HFFc6 (cell line): Measurements from ENCODE around the gene PRKCH. TPM values are rescaled to one million over a fixed set of nuclear protein-coding genes. Genes with fewer than 3 reads are reported as not detected.

Source experiments
- DNase-seq: peaks from one replicate; pipeline ENCODE4 v3.0.0-alpha.2; 2018
- H3K27ac Mint-ChIP-seq: 2 replicates; pipeline ENCODE4 v1.8.0; 2020; ENCODE audit warnings: mild to moderate bottlenecking, mixed read lengths
- H3K27me3 Mint-ChIP-seq: 2 replicates; pipeline ENCODE4 v1.8.0; 2021; ENCODE audit warnings: mild to moderate bottlenecking, moderate library complexity, mixed read lengths; ENCODE audit not compliant: insufficient read depth
- H3K36me3 Mint-ChIP-seq: 2 replicates; pipeline ENCODE4 v1.8.0; 2021; ENCODE audit warnings: low read depth, mixed read lengths
- H3K4me1 Mint-ChIP-seq: 2 replicates; pipeline ENCODE4 v1.8.0; 2020; ENCODE audit warnings: low read depth, mixed read lengths
- H3K4me3 Mint-ChIP-seq: 2 replicates; pipeline ENCODE4 v1.8.0; 2020; ENCODE audit warnings: mild to moderate bottlenecking, moderate library complexity, mixed read lengths
- H3K9me3 Mint-ChIP-seq: 2 replicates; pipeline ENCODE4 v1.8.0; 2020; ENCODE audit warnings: mild to moderate bottlenecking, mixed read lengths
- total RNA-seq, 6 experiments: library from RNA; stranded (reverse); fragmentation: NEBNext Ultra II Directional; extraction: Animal tissue kit (Norgen Biotek cat#: 25700); gene quantifications; 2 replicates in 1 of 6; 3 replicates in 5 of 6; pipeline ENCODE4 v1.2.3, GENCODE V29; 2021
- TF ChIP-seq, protein P1 (sequence below): fragments of 200-600 bp; sonication (generic); IDR thresholded peaks from 2 replicates; pipeline ENCODE4 v1.5.0; 2021; ENCODE audit warnings: antibody characterized with exemption, mild to moderate bottlenecking

PRKCH gene
- total RNA-seq, 6 experiments from 2014 or later = 0.17 to 1.2 (median 0.35) TPM

DNA sequence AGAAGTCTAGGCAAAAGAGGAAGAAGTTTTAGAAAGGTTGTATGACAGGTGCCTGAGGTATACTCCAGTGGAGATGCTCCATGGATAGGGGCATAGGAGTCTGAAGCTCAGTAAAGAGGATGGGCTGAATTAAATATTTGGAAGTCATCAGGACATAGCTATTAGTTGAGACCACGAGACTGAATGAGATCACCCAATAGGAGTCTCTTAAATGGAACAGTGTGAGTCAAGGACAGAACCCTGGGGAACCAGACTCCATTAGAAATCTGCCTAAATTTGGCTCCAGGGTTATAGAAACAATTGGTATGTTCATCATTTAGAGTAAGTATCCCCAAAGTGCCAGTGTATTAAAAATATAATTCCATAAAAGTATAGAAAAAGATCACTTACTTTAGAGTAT, 172.6 kb downstream of the PRKCH start:
- Mint-ChIP-seq H3K4me1 (peaks cover 8% of the 10 kb centered on the region), H3K4me3 (no peak overlapping the region)

DNA sequence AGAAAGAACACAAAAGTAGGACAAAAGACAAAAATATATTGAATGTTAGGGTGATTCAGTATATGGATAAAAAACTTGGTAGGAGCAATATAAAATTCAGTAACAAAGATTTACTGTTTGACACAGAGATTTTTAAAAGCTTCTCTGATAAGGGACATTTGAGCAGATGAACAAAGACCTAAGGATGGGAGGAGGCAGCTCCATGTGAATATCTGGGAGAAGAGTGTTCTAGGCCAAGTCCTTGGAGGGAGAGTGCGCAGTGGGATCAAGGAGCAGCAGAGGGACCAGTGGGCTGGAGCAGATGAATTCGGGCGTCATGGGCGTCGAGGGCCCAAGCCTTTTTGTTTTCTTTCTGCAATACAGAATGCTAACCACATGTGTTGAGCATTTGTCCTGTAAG, 174.4 kb downstream of the PRKCH start:
- no peak overlapping the region for H3K4me3 Mint-ChIP-seq
- H3K36me3 Mint-ChIP-seq = no peaks in the 10 kb centered on the region; the same call in 1 of the 2 replicates
- no peaks in the 10 kb centered on the region for H3K9me3 Mint-ChIP-seq
- H3K4me1 Mint-ChIP-seq = peaks cover 11% of the 10 kb centered on the region
- TF ChIP-seq, protein P1, sequence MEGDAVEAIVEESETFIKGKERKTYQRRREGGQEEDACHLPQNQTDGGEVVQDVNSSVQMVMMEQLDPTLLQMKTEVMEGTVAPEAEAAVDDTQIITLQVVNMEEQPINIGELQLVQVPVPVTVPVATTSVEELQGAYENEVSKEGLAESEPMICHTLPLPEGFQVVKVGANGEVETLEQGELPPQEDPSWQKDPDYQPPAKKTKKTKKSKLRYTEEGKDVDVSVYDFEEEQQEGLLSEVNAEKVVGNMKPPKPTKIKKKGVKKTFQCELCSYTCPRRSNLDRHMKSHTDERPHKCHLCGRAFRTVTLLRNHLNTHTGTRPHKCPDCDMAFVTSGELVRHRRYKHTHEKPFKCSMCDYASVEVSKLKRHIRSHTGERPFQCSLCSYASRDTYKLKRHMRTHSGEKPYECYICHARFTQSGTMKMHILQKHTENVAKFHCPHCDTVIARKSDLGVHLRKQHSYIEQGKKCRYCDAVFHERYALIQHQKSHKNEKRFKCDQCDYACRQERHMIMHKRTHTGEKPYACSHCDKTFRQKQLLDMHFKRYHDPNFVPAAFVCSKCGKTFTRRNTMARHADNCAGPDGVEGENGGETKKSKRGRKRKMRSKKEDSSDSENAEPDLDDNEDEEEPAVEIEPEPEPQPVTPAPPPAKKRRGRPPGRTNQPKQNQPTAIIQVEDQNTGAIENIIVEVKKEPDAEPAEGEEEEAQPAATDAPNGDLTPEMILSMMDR = no peak
- no peak overlapping the region for H3K27ac Mint-ChIP-seq
- no peak for DNase-seq
- H3K27me3 Mint-ChIP-seq = no peaks in the 10 kb centered on the region; the same call in 1 of the 2 replicates

More for the DNA sequence above, 172.6 kb downstream of the PRKCH start:
- TF ChIP-seq, protein P1 = no peak
- no peak for DNase-seq
- H3K36me3 Mint-ChIP-seq = no peaks in the 10 kb centered on the region; the same call in 1 of the 2 replicates
- H3K9me3 Mint-ChIP-seq = no peaks in the 10 kb centered on the region
- no peaks in the 10 kb centered on the region; the same call in 1 of the 2 replicates for H3K27me3 Mint-ChIP-seq
- no peak overlapping the region for H3K27ac Mint-ChIP-seq

DNA sequence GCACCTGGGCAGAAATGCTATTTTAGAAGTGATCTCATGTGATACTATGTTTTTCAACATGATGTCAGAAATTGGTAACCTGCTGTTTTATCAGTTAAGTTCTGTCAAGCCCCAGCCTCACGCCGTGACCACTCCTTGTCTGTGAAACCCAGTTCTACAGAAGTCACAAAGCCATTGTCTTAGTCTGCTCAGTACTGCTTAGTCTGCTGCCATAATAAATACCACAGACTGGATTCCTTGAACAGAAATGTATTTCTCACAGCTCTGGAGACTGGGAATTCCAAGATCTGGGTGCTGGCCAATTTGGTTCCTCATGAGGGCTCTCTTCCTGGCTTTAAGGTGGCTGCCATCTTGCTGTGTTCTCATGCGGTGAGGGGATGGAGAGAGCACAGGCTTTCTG, 176.9 kb downstream of the PRKCH start:
- H3K9me3 Mint-ChIP-seq = no peaks in the 10 kb centered on the region
- no peak for DNase-seq
- TF ChIP-seq, protein P1 = no peak
- no peak overlapping the region for H3K27ac Mint-ChIP-seq
- no peaks in the 10 kb centered on the region; the same call in 1 of the 2 replicates for H3K36me3 Mint-ChIP-seq
- H3K4me3 Mint-ChIP-seq = no peak overlapping the region
- no peaks in the 10 kb centered on the region; the same call in none of the 2 replicates for H3K27me3 Mint-ChIP-seq
- H3K4me1 Mint-ChIP-seq = peaks cover 11% of the 10 kb centered on the region

DNA sequence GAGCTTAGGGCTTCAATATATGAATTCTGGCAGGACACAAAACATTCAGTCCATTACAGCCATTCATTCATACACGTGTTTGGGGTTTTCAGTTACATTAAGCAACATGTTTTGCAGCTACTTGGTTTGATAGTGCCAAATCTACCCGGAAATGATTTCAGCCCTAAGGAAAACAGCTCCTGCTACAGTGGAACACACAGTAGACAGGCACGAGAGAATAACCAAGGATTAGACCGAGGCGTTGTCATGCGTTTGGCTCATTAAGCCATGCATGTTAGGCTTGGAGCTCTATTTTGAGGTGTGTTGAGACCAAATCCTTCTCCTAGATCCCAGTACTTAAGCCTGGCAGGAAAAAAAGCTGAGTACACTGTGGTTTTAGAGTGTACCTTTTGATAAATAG, 177.4 kb downstream of the PRKCH start:
- no peaks in the 10 kb centered on the region for H3K9me3 Mint-ChIP-seq
- H3K27ac Mint-ChIP-seq = no peak overlapping the region

DNA sequence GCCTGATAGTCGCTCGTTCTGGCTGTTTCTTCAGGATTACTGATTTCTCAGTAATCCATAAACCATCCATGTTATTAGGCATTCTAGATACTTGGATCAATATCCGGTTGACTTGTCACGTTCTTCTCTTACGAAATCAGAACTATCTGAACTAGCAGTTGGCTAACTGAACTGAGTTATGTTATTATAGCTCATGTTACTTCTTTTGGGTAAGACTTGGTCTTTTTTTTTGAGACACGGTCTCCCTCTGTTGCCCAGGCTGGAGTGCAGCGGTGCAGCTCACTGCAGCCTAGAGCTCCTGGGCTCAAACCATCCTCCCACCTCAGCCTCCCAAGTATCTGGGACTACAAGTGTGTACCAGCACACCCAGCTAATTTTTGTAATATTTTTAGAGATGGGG, 178.6 kb downstream of the PRKCH start:
- no peaks in the 10 kb centered on the region; the same call in 1 of the 2 replicates for H3K36me3 Mint-ChIP-seq
- peaks cover 2% of the 10 kb centered on the region for H3K27me3 Mint-ChIP-seq
- H3K4me1 Mint-ChIP-seq = peaks cover 11% of the 10 kb centered on the region
- DNase-seq = no peak
- no peaks in the 10 kb centered on the region for H3K9me3 Mint-ChIP-seq
- no peak overlapping the region for H3K4me3 Mint-ChIP-seq
- no peak overlapping the region for H3K27ac Mint-ChIP-seq
- TF ChIP-seq, protein P1 = no peak

More for the DNA sequence above, 177.4 kb downstream of the PRKCH start:
- TF ChIP-seq, protein P1 = no peak
- H3K4me3 Mint-ChIP-seq = no peak overlapping the region
- peaks cover 2% of the 10 kb centered on the region for H3K27me3 Mint-ChIP-seq
- DNase-seq = no peak
- peaks cover 11% of the 10 kb centered on the region for H3K4me1 Mint-ChIP-seq
- H3K36me3 Mint-ChIP-seq = no peaks in the 10 kb centered on the region; the same call in 1 of the 2 replicates
